ENCODE measurements around the gene GPR52.

GRCh38 chr1:174428739-174429138 lies 19.0 kb upstream of the GPR52 start:
- TF ChIP-seq CTCF (IDR thresholded peaks at IDR 0.05; ENCODE audit: extremely low read depth in 1 of 2, insufficient read depth in 1 of 2, low read depth in 1 of 2, low read length in 2 of 2) (no peak), POLR2A (IDR thresholded peaks at IDR 0.05; ENCODE audit: low read depth, low read length) (no peak), JUN (IDR thresholded peaks at IDR 0.05; ENCODE audit: borderline replicate concordance, insufficient read depth, insufficient read length, low read depth) (no peak), POLR2AphosphoS5 (IDR thresholded peaks at IDR 0.05; ENCODE audit: insufficient read depth, low read depth, low read length) (no peak), MYC (IDR thresholded peaks at IDR 0.05; ENCODE audit: low read depth, low read length) (no peak)

Measured in endothelial cell of umbilical vein (primary cell).